Stimulated activated effector memory CD8-positive, alpha-beta T cell treated with anti-CD3 and anti-CD28 coated beads, Interleukin-12 subunit alpha, Interleukin-12 subunit beta, amount 100 ng/mL, for 72 hours (primary cell): ENCODE results near the gene CORO2A.

Experiments used
- ATAC-seq: fragments of 150-1000 bp; cut with Tn5 transposase; 2 replicates; pipeline ENCODE4 v1.10.0; 2021
- DNase-seq, 2 donors: peaks; one replicate each; pipeline ENCODE4 v3.0.0; 2021 to 2022; ENCODE audit warnings: low spot score in 2 of 2
- H3K27ac Mint-ChIP-seq: one replicate; pipeline ENCODE4 v1.8.0; 2022; ENCODE audit warnings: mild to moderate bottlenecking, mixed read lengths
- H3K36me3 Mint-ChIP-seq: one replicate; pipeline ENCODE4 v1.8.0; 2022; ENCODE audit warnings: mild to moderate bottlenecking, mixed read lengths
- H3K4me1 Mint-ChIP-seq: one replicate; pipeline ENCODE4 v1.8.0; 2022; ENCODE audit warnings: mixed read lengths
- H3K4me3 Mint-ChIP-seq: one replicate; pipeline ENCODE4 v1.8.0; 2022; ENCODE audit warnings: mild to moderate bottlenecking, mixed read lengths
- H3K9me3 Mint-ChIP-seq: one replicate; pipeline ENCODE4 v1.8.0; 2022; ENCODE audit warnings: mixed read lengths

The CORO2A gene

GRCh38 chr9:98149422-98149821, 43.0 kb downstream of the CORO2A start:
- no peak overlapping the region for H3K27ac Mint-ChIP-seq
- H3K4me1 Mint-ChIP-seq: peaks cover 20% of the 10 kb centered on the region
- DNase-seq (no peak), ATAC-seq (no peak)
- no peaks in the 10 kb centered on the region for H3K9me3 Mint-ChIP-seq
- H3K4me3 Mint-ChIP-seq: no peak overlapping the region
- no peaks in the 10 kb centered on the region for H3K36me3 Mint-ChIP-seq

GRCh38 chr9:98148486-98148885, 44.0 kb downstream of the CORO2A start:
- DNase-seq: no peak
- peaks cover 23% of the 10 kb centered on the region for H3K4me1 Mint-ChIP-seq
- no peaks in the 10 kb centered on the region for H3K36me3 Mint-ChIP-seq
- ATAC-seq: no peak
- no peaks in the 10 kb centered on the region for H3K9me3 Mint-ChIP-seq
- peak overlapping the region; percentile 3 for H3K27ac Mint-ChIP-seq
- no peak overlapping the region for H3K4me3 Mint-ChIP-seq

- H3K9me3 Mint-ChIP-seq: no peaks in the 10 kb centered on the region
- peaks cover 23% of the 10 kb centered on the region for H3K4me1 Mint-ChIP-seq
- no peaks in the 10 kb centered on the region for H3K36me3 Mint-ChIP-seq
- no peak overlapping the region for H3K4me3 Mint-ChIP-seq
- ATAC-seq: peak; percentile 65
- peak overlapping the region; percentile 3 for H3K27ac Mint-ChIP-seq
- no peak for DNase-seq
Observed at GRCh38 chr9:98147582-98147981, 44.9 kb downstream of the CORO2A start.

- H3K9me3 Mint-ChIP-seq: no peaks in the 10 kb centered on the region
- no peak for DNase-seq
- no peak for ATAC-seq
- H3K4me1 Mint-ChIP-seq: peaks cover 23% of the 10 kb centered on the region
- H3K36me3 Mint-ChIP-seq: no peaks in the 10 kb centered on the region
- H3K27ac Mint-ChIP-seq: peak overlapping the region; percentile 73
- no peak overlapping the region for H3K4me3 Mint-ChIP-seq
Observed at GRCh38 chr9:98146101-98146991, 46.1 kb downstream of the CORO2A start.

- Mint-ChIP-seq H3K4me1 (peaks cover 18% of the 10 kb centered on the region), H3K27ac (peak overlapping the region; percentile 84), H3K4me3 (no peak overlapping the region), H3K9me3 (no peaks in the 10 kb centered on the region), H3K36me3 (no peaks in the 10 kb centered on the region)
- DNase-seq: no peak
- no peak for ATAC-seq
Observed at GRCh38 chr9:98144631-98145030, 47.8 kb downstream of the CORO2A start.

GRCh38 chr9:98144076-98144475, 48.4 kb downstream of the CORO2A start:
- ATAC-seq (no peak), DNase-seq (no peak)
- Mint-ChIP-seq H3K36me3 (no peaks in the 10 kb centered on the region), H3K9me3 (no peaks in the 10 kb centered on the region), H3K4me1 (peaks cover 18% of the 10 kb centered on the region), H3K4me3 (no peak overlapping the region), H3K27ac (peak overlapping the region; percentile 84)

- Mint-ChIP-seq H3K4me1 (peaks cover 18% of the 10 kb centered on the region), H3K27ac (peak overlapping the region; percentile 84), H3K4me3 (no peak overlapping the region), H3K36me3 (no peaks in the 10 kb centered on the region), H3K9me3 (no peaks in the 10 kb centered on the region)
- ATAC-seq (no peak), DNase-seq (no peak)
Observed at GRCh38 chr9:98142925-98143481, 49.4 kb downstream of the CORO2A start.

- H3K9me3 Mint-ChIP-seq: no peaks in the 10 kb centered on the region
- DNase-seq (no peak), ATAC-seq (no peak)
- no peak overlapping the region for H3K4me3 Mint-ChIP-seq
- H3K36me3 Mint-ChIP-seq: no peaks in the 10 kb centered on the region
- peaks cover 15% of the 10 kb centered on the region for H3K4me1 Mint-ChIP-seq
- peak overlapping the region; percentile 84 for H3K27ac Mint-ChIP-seq
Observed at GRCh38 chr9:98142182-98142907, 50.1 kb downstream of the CORO2A start.

- Mint-ChIP-seq H3K36me3 (no peaks in the 10 kb centered on the region), H3K9me3 (no peaks in the 10 kb centered on the region), H3K4me3 (no peak overlapping the region), H3K27ac (no peak overlapping the region), H3K4me1 (peaks cover 6% of the 10 kb centered on the region)
- no peak for ATAC-seq
- no peak for DNase-seq
Observed at GRCh38 chr9:98140503-98140902, 51.9 kb downstream of the CORO2A start.

GRCh38 chr9:98136489-98136888, 55.9 kb downstream of the CORO2A start:
- no peaks in the 10 kb centered on the region for H3K36me3 Mint-ChIP-seq
- DNase-seq (no peak), ATAC-seq (no peak)
- H3K9me3 Mint-ChIP-seq: no peaks in the 10 kb centered on the region
- H3K27ac Mint-ChIP-seq: peak overlapping the region; percentile 24
- H3K4me3 Mint-ChIP-seq: no peak overlapping the region
- peaks cover 7% of the 10 kb centered on the region for H3K4me1 Mint-ChIP-seq

GRCh38 chr9:98135938-98136337, 56.5 kb downstream of the CORO2A start:
- H3K4me3 Mint-ChIP-seq: no peak overlapping the region
- peaks cover 7% of the 10 kb centered on the region for H3K4me1 Mint-ChIP-seq
- ATAC-seq (no peak), DNase-seq (no peak)
- H3K27ac Mint-ChIP-seq: peak overlapping the region; percentile 48
- H3K36me3 Mint-ChIP-seq: no peaks in the 10 kb centered on the region
- H3K9me3 Mint-ChIP-seq: no peaks in the 10 kb centered on the region

GRCh38 chr9:98135558-98135934, 56.9 kb downstream of the CORO2A start:
- H3K4me3 Mint-ChIP-seq: no peak overlapping the region

GRCh38 chr9:98134702-98135557, 57.5 kb downstream of the CORO2A start:
- DNase-seq (no peak), ATAC-seq (no peak)
- Mint-ChIP-seq H3K4me1 (peaks cover 7% of the 10 kb centered on the region), H3K9me3 (no peaks in the 10 kb centered on the region), H3K4me3 (no peak overlapping the region), H3K27ac (peak overlapping the region; percentile 48), H3K36me3 (no peaks in the 10 kb centered on the region)

More at GRCh38 chr9:98135558-98135934, 56.9 kb downstream of the CORO2A start:
- H3K9me3 Mint-ChIP-seq: no peaks in the 10 kb centered on the region
- no peaks in the 10 kb centered on the region for H3K36me3 Mint-ChIP-seq
- peaks cover 7% of the 10 kb centered on the region for H3K4me1 Mint-ChIP-seq
- no peak for ATAC-seq
- no peak for DNase-seq
- peak overlapping the region; percentile 48 for H3K27ac Mint-ChIP-seq

GRCh38 chr9:98132806-98133631, 59.4 kb downstream of the CORO2A start:
- no peak for DNase-seq

More at GRCh38 chr9:98132806-98133631, 59.4 kb downstream of the CORO2A start:
- peaks cover 12% of the 10 kb centered on the region for H3K4me1 Mint-ChIP-seq
- peak overlapping the region; percentile 37 for H3K27ac Mint-ChIP-seq
- no peak overlapping the region for H3K4me3 Mint-ChIP-seq
- peak; percentile 65 for ATAC-seq
- peaks cover 16% of the 10 kb centered on the region for H3K36me3 Mint-ChIP-seq
- no peaks in the 10 kb centered on the region for H3K9me3 Mint-ChIP-seq
